PC-3 (cell line): ENCODE measurements around the gene SPRYD4.
"Not testable (repeated sequence)": the region's sequence is repeated elsewhere in the genome, so short reads cannot be mapped to it uniquely, and the experiment has no call there.

Experiments used
- CTCF ChIP-seq: fragments of 300-600 bp; sonication (generic); conservative IDR thresholded peaks from 2 replicates; pipeline ENCODE4 v1.5.1; 2017; ENCODE audit warnings: antibody characterized with exemption, low read depth, mild to moderate bottlenecking, low read length
- EZH2 ChIP-seq: fragments of 300-600 bp; sonication (generic); IDR thresholded peaks from one replicate; pipeline ENCODE4 v1.6.1; 2017; ENCODE audit warnings: antibody characterized with exemption, mild to moderate bottlenecking, low read length; ENCODE audit not compliant: unreplicated experiment

GRCh38 chr12:56493409-56494105 is 25.2 kb downstream of the SPRYD4 start:
- not testable (repeated sequence) for TF ChIP-seq CTCF, EZH2
